ENCODE results near the gene HNRNPDL. TPM values are rescaled to one million over a fixed set of nuclear protein-coding genes. Genes with fewer than 3 reads are reported as not detected.
A peak's percentile ranks its signal among the peaks of the same experiment; 100 is the strongest.

HNRNPDL gene
- polyA plus RNA-seq, 2 of the 4 experiments (the other 2 are of a cell fraction): 321 to 397 TPM

DNA sequence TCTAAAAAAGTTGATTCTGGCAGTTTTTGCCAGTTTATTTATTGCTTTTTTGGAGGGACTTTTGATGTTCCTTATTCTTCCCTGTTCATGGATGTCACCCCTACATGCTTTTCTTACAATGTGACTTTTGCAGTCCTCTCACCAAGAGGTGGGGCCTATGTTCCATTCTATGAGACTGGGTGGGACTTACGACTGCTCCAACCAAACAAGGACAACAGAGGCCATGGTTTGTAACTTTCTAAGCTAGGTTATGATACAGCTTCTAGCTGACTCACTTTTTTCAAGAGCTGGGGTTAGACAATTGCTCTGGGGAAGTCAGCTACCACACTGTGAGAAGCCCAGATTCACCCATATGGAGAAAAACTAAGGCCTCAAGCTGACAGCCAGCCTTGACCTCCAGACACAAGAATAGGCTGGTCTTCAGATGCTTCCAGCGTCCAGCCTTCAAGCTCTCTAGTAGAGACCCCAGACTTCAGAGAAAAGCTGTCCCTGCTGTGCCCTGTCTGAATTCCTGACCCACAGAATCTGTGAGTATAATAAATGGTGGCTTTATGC is 39.6 kb upstream of the HNRNPDL start (continued):
- TF ChIP-seq, protein P1, sequence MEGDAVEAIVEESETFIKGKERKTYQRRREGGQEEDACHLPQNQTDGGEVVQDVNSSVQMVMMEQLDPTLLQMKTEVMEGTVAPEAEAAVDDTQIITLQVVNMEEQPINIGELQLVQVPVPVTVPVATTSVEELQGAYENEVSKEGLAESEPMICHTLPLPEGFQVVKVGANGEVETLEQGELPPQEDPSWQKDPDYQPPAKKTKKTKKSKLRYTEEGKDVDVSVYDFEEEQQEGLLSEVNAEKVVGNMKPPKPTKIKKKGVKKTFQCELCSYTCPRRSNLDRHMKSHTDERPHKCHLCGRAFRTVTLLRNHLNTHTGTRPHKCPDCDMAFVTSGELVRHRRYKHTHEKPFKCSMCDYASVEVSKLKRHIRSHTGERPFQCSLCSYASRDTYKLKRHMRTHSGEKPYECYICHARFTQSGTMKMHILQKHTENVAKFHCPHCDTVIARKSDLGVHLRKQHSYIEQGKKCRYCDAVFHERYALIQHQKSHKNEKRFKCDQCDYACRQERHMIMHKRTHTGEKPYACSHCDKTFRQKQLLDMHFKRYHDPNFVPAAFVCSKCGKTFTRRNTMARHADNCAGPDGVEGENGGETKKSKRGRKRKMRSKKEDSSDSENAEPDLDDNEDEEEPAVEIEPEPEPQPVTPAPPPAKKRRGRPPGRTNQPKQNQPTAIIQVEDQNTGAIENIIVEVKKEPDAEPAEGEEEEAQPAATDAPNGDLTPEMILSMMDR (IDR thresholded peaks at IDR 0.05): no peak

DNA sequence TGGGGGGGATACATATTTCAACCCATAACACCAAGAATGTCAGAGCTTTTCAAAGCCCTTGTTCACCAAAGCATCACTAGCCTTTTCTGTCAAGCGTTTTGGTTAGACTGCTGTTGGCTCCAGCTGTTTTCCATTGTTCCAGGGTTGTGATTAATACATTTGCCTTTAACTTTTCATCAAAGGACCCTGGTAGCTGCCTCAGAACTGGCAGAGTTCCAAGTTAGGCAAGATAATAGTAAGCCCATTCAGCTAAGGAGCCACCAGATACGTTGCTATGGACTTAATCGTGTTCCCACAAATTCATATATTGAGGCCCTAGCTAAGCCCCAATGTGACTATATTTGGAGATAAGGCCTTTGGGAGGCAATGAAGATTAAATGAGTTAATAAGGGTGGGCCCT is 37.2 kb upstream of the HNRNPDL start:
- ATAC-seq (no peak), DNase-seq (ENCODE audit: low read depth in 1 of 2, low spot score in 1 of 2) (no peak), FAIRE-seq (no peak)
- Histone ChIP-seq H3K4me1 (no peaks in the 10 kb centered on the region), H3K4me2 (no peak overlapping the region), H3K9me3 (no peaks in the 10 kb centered on the region), H3K4me3 (no peak overlapping the region), H3K27ac (no peak overlapping the region)
- POLR2A ChIA-PET: no interaction called here
- 98% methylated on average over 3 of the region's 3 CpGs for WGBS (ENCODE audit: missing lambda C conversion rate)
- TF ChIP-seq RCOR1 (IDR thresholded peaks at IDR 0.05; ENCODE audit: low read depth, low read length) (no peak), RFX5 (IDR thresholded peaks at IDR 0.05) (no peak), CBX2 (IDR thresholded peaks at IDR 0.05; ENCODE audit: borderline replicate concordance, low read depth) (no peak), MAZ (IDR thresholded peaks at IDR 0.05; ENCODE audit: borderline replicate concordance, low read depth, low read length) (no peak), CBX8 (IDR thresholded peaks at IDR 0.05) (no peak), KDM1A (IDR thresholded peaks at IDR 0.05; ENCODE audit: low read depth) (no peak), TP53 (CRISPR knock-in tag; IDR thresholded peaks at IDR 0.05) (no peak), HES2 (IDR thresholded peaks at IDR 0.05) (no peak), ATOH8 (CRISPR knock-in tag; IDR thresholded peaks at IDR 0.05; ENCODE audit: low read depth) (no peak), RAD21 (conservative IDR thresholded peaks at IDR 0.05 in 1 of 2, IDR thresholded peaks at IDR 0.05 in 1 of 2) (no peak), GATA3 (IDR thresholded peaks at IDR 0.05; ENCODE audit: borderline replicate concordance) (no peak), POLR2A (IDR thresholded peaks at IDR 0.05; ENCODE audit: low read length) (no peak)
- CTCF ChIA-PET: interaction anchor here (0.6 to 1.4 kb wide), 3 partner anchors 272 to 387 kb away, joined by 3 to 4 read pairs (median 3); no protein-coding TSS in a partner anchor

DNA sequence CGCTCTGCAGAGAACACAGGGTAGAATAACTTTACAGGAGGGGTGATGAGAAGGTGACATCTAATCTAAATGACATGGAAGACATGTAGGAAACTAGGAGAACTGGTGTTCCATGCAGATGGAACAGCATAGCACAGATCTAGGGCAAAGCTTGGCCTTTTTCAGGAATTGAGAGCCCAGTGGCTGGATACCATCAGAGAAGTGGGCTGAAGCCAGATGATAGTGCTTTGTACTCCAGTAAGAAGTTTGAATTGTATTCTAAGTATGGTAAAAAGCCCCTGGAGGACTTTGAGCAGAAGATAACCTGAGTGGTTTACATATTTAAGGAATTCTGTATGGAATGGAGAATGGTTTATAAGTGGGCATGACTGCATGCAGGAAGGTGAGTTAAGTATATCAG is 33.0 kb upstream of the HNRNPDL start:
- no peak for DNase-seq (ENCODE audit: low read depth in 1 of 2, low spot score in 1 of 2)
- Histone ChIP-seq H3K4me1 (no peaks in the 10 kb centered on the region), H3K4me2 (no peak overlapping the region), H3K9me3 (no peaks in the 10 kb centered on the region), H3K27ac (no peak overlapping the region), H3K4me3 (no peak overlapping the region)
- ATAC-seq: no peak
- TF ChIP-seq CEBPB (IDR thresholded peaks at IDR 0.05) (no peak), NFE2L2 (conservative IDR thresholded peaks at IDR 0.05; ENCODE audit: low read length) (no peak), HOXB13 (CRISPR knock-in tag; IDR thresholded peaks at IDR 0.05; ENCODE audit: low read depth) (no peak), JUN (IDR thresholded peaks at IDR 0.05) (no peak)
- no peak for FAIRE-seq
- POLR2A ChIA-PET: no interaction called here
- 100% methylated on average over 1 of the region's 1 CpG for WGBS (ENCODE audit: missing lambda C conversion rate)
- CTCF ChIA-PET: interaction anchor here (0.6 to 1.4 kb wide), 3 partner anchors 11 to 276 kb away, joined by 3 to 4 read pairs (median 3); no protein-coding TSS in a partner anchor

- H3K9me3 ChIP-seq: no peaks in the 10 kb centered on the region
- 29% methylated on average over 2 of the region's 7 CpGs for WGBS (ENCODE audit: missing lambda C conversion rate)
- no peaks in the 10 kb centered on the region for H3K4me1 ChIP-seq
- ATAC-seq (peak; percentile 70 to 75; a peak in 5 of 6 replicates), DNase-seq (ENCODE audit: low read depth in 1 of 2, low spot score in 1 of 2) (peak; percentile 62 to 76), FAIRE-seq (no peak)
- ChIA-PET POLR2A (interaction anchor here (0.5 to 1.0 kb wide), 5 partner anchors 12 to 819 kb away, joined by 3 to 5 read pairs (median 3); no protein-coding TSS in a partner anchor), CTCF (interaction anchor here (0.5 to 2.1 kb wide), 5 partner anchors 10 to 813 kb away, joined by 3 to 9 read pairs (median 3); no protein-coding TSS in a partner anchor)
- peak overlapping the region; percentile 35; the same call in 2 of the 3 replicates for H3K4me2 ChIP-seq
- H3K4me3 ChIP-seq: no peak overlapping the region
- no peak overlapping the region for H3K27ac ChIP-seq
- TF ChIP-seq CHD4 (IDR thresholded peaks at IDR 0.05; ENCODE audit: borderline replicate concordance) (no peak), SMC3 (IDR thresholded peaks at IDR 0.05) (peak; percentile 79), ESRRA (IDR thresholded peaks at IDR 0.05; ENCODE audit: borderline replicate concordance, low read length) (no peak), EP300 (IDR thresholded peaks at IDR 0.05) (no peak), RNF2 (IDR thresholded peaks at IDR 0.05; ENCODE audit: borderline replicate concordance, low read depth) (no peak), FOSB (CRISPR knock-in tag; IDR thresholded peaks at IDR 0.05) (no peak), ZFP36 (IDR thresholded peaks at IDR 0.05; ENCODE audit: borderline replicate concordance, partially characterized antibody) (no peak), RAD21 (conservative IDR thresholded peaks at IDR 0.05 in 1 of 2, IDR thresholded peaks at IDR 0.05 in 1 of 2) (peak; percentile 67 to 90), EHF (CRISPR knock-in tag; IDR thresholded peaks at IDR 0.05) (no peak), NR3C1 (IDR thresholded peaks at IDR 0.05) (no peak), NPAS2 (CRISPR knock-in tag; IDR thresholded peaks at IDR 0.05; ENCODE audit: borderline replicate concordance) (no peak), CEBPB (IDR thresholded peaks at IDR 0.05) (0 out of 4 replicates have a peak, but pooled peaks of 1 of the 2 experiments have one; percentile 36), ZSCAN20 (CRISPR knock-in tag; IDR thresholded peaks at IDR 0.05) (no peak), HOXB5 (CRISPR knock-in tag; IDR thresholded peaks at IDR 0.05) (no peak), CBX8 (IDR thresholded peaks at IDR 0.05) (no peak)
- TF ChIP-seq, protein P1 (IDR thresholded peaks at IDR 0.05): peak; percentile 69
Observed at GRCh38 chr4:82462415-82462831, 32.2 kb upstream of the HNRNPDL start.
